A673 (cell line): ENCODE results near the gene PTH1R. TPM values are rescaled to one million over a fixed set of nuclear protein-coding genes. Genes with fewer than 3 reads are reported as not detected.

Experiments
- BruUV-seq: library from RNA; stranded (reverse); fragments of 400-500 nt; replicated peaks from 2 replicates; lab custom pipeline; 2021; lab: Mats Ljungman, UMichigan
- CTCF ChIA-PET: fragments of 300-600 bp; sonication (Branson Sonifier 250); formaldehyde crosslinking; loops from one replicate; lab custom pipeline; 2022; ENCODE audit warnings: antibody characterized with exemption; lab: Charles Lee
- POLR2A ChIA-PET: fragments of 300-600 bp; sonication (Branson Sonifier 250); formaldehyde crosslinking; loops from one replicate; lab custom pipeline; 2022; ENCODE audit warnings: antibody characterized with exemption; ENCODE audit not compliant: low non-redundant PET; lab: Charles Lee
- DNase-seq: peaks from one replicate; pipeline ENCODE4 v3.0.0-alpha.2; 2015; ENCODE audit warnings: low spot score
- H3K27ac ChIP-seq: fragments of 200-600 bp; sonication (generic); 2 replicates; pipeline ENCODE4 v1.5.1; 2016; ENCODE audit warnings: mixed run types, low read depth, mild to moderate bottlenecking, mixed read lengths, antibody characterized with exemption, low read length; ENCODE audit not compliant: poor library complexity, severe bottlenecking
- H3K27me3 ChIP-seq: fragments of 200-600 bp; sonication (generic); replicated peaks from 2 replicates; pipeline ENCODE4 v1.6.1; 2017; ENCODE audit warnings: mixed run types, low read depth, mild to moderate bottlenecking, mixed read lengths, antibody characterized with exemption, low read length; ENCODE audit not compliant: insufficient read depth, poor library complexity
- H3K36me3 ChIP-seq: fragments of 200-600 bp; sonication (generic); 2 replicates; pipeline ENCODE4 v1.6.1; 2016; ENCODE audit warnings: mixed run types, mild to moderate bottlenecking, mixed read lengths, antibody characterized with exemption, low read length; ENCODE audit not compliant: insufficient read depth, poor library complexity, severe bottlenecking
- H3K4me1 ChIP-seq: fragments of 200-600 bp; sonication (generic); 2 replicates; pipeline ENCODE4 v1.6.1; 2017; ENCODE audit warnings: mixed run types, mild to moderate bottlenecking, mixed read lengths, antibody characterized with exemption, low read length; ENCODE audit not compliant: insufficient read depth, poor library complexity, severe bottlenecking
- H3K4me3 ChIP-seq: fragments of 200-600 bp; sonication (generic); 2 replicates; pipeline ENCODE4 v1.5.1; 2016; ENCODE audit warnings: low read depth, mixed run types, mild to moderate bottlenecking, mixed read lengths, low read length; ENCODE audit not compliant: poor library complexity, severe bottlenecking
- H3K9me3 ChIP-seq: fragments of 200-600 bp; sonication (generic); 2 replicates; pipeline ENCODE4 v1.6.1; 2016; ENCODE audit warnings: mixed run types, low read depth, mild to moderate bottlenecking, mixed read lengths, antibody characterized with exemption, low read length; ENCODE audit not compliant: poor library complexity, severe bottlenecking
- CTCF ChIP-seq: fragments of 300-800, 200-600 bp; sonication (generic); conservative IDR thresholded peaks from 2 replicates; pipeline ENCODE4 v1.5.1; 2017; ENCODE audit warnings: low read depth, mild to moderate bottlenecking, antibody characterized with exemption, low read length, moderate library complexity, mixed read lengths
- EZH2 ChIP-seq: fragments of 200-600 bp; sonication (generic); IDR thresholded peaks from 2 replicates; pipeline ENCODE4 v1.6.1; 2017; ENCODE audit warnings: borderline replicate concordance, low read depth, mild to moderate bottlenecking, mixed read lengths, antibody characterized with exemption, low read length; ENCODE audit not compliant: poor library complexity, severe bottlenecking
- intact Hi-C: fragments of 100-400 bp; cut with micrococcal nuclease; formaldehyde crosslinking; loops from one replicate; pipeline ENCODE4 v1.10.0; 2022; ENCODE audit not compliant: unreplicated experiment
- total RNA-seq: library from RNA; stranded (reverse); gene quantifications from 2 replicates; pipeline ENCODE4 v1.2.3, GENCODE V29; 2021

PTH1R gene
- total RNA-seq, 1 experiment from 2014 or later: 1.2 TPM

GRCh38 chr3:46905661-46906451 lies 28.3 kb downstream of the PTH1R start:
- no peak overlapping the region for H3K27ac ChIP-seq
- BruUV-seq: no TSS peak
- CTCF ChIA-PET: no interaction called here
- TF ChIP-seq EZH2 (no peak), CTCF (no peak)
- no peaks in the 10 kb centered on the region for H3K9me3 ChIP-seq
- intact Hi-C loops: loop anchor here (5.0 kb wide), 1 partner anchor 39 kb away; no protein-coding TSS in a partner anchor
- H3K36me3 ChIP-seq: no peaks in the 10 kb centered on the region
- no peaks in the 10 kb centered on the region for H3K27me3 ChIP-seq
- H3K4me3 ChIP-seq: no peak overlapping the region
- POLR2A ChIA-PET: no interaction called here
- no peak for DNase-seq
- H3K4me1 ChIP-seq: peaks cover 3% of the 10 kb centered on the region

- no peaks in the 10 kb centered on the region for H3K27me3 ChIP-seq
- BruUV-seq: no TSS peak
These were observed 29.0 kb downstream of the PTH1R start for GRCh38 chr3:46906471-46907058.

GRCh38 chr3:46907271-46907670 lies 29.8 kb downstream of the PTH1R start:
- BruUV-seq: no TSS peak
- H3K9me3 ChIP-seq: no peaks in the 10 kb centered on the region
- H3K4me3 ChIP-seq: no peak overlapping the region
- no peaks in the 10 kb centered on the region for H3K27me3 ChIP-seq
- POLR2A ChIA-PET: no interaction called here
- H3K36me3 ChIP-seq: no peaks in the 10 kb centered on the region
- H3K4me1 ChIP-seq: peaks cover 3% of the 10 kb centered on the region
- CTCF ChIA-PET: no interaction called here
- H3K27ac ChIP-seq: no peak overlapping the region
- no peak for TF ChIP-seq EZH2
- no peak for TF ChIP-seq CTCF
- no peak for DNase-seq
- intact Hi-C loops: loop anchor here (5.0 kb wide), 1 partner anchor 40 kb away; no protein-coding TSS in a partner anchor

More at GRCh38 chr3:46906471-46907058, 29.0 kb downstream of the PTH1R start:
- intact Hi-C loops: loop anchor here (5.0 kb wide), 1 partner anchor 39 kb away; no protein-coding TSS in a partner anchor
- Histone ChIP-seq H3K4me3 (no peak overlapping the region), H3K27ac (no peak overlapping the region), H3K36me3 (no peaks in the 10 kb centered on the region), H3K4me1 (peaks cover 3% of the 10 kb centered on the region), H3K9me3 (no peaks in the 10 kb centered on the region)
- ChIA-PET CTCF (no interaction called here), POLR2A (no interaction called here)
- DNase-seq: no peak
- TF ChIP-seq EZH2 (no peak), CTCF (no peak)
